Right lobe of liver (tissue), 6 donors: ENCODE measurements around the gene SAMMSON. TPM values are rescaled to one million over a fixed set of nuclear protein-coding genes. Genes with fewer than 3 reads are reported as not detected.

Experiments
- ATAC-seq, 4 donors: fragments of 200-7000 bp; cut with Tn5 transposase; one replicate each; pipeline ENCODE4 v1.9.1; 2020; ENCODE audit warnings: mild to moderate bottlenecking in 4 of 4, moderate library complexity in 4 of 4
- DNase-seq, 3 donors: peaks; one replicate each; pipeline ENCODE4 v3.0.0-alpha.2; 2020
- H3K27ac ChIP-seq, 3 donors: fragments of 200-600 bp; one replicate each; pipeline ENCODE4 v1.8.0; 2022
- H3K27me3 ChIP-seq, 2 donors: fragments of 200-600 bp; one replicate each; pipeline ENCODE4 v1.8.0; 2022
- H3K36me3 ChIP-seq, 4 donors: fragments of 200-600 bp; sonication (generic) in 1 of 4; one replicate each; pipeline versions ENCODE4 v1.5.1 to v1.8.0; 2017 to 2022; ENCODE audit warnings: control low read depth in 1 of 4
- H3K4me1 ChIP-seq, 4 donors: fragments of 200-600 bp; sonication (generic) in 1 of 4; one replicate each; pipeline versions ENCODE4 v1.5.1 to v1.8.0; 2017 to 2022; ENCODE audit warnings: control low read depth in 1 of 4
- H3K4me3 ChIP-seq, 3 donors: fragments of 200-600 bp; one replicate each; pipeline ENCODE4 v1.8.0; 2022
- H3K9me3 ChIP-seq, 4 donors: fragments of 200-600 bp; sonication (generic) in 1 of 4; one replicate each; pipeline versions ENCODE4 v1.5.1 to v1.8.0; 2017 to 2022; ENCODE audit warnings: control low read depth in 1 of 4
- POLR2A ChIP-seq: fragments of 450-650 bp; IDR thresholded peaks from one replicate; pipeline ENCODE4 v1.6.1; 2017; ENCODE audit warnings: antibody characterized with exemption, mild to moderate bottlenecking
- WGBS: methylation state at CpG from one replicate; pipeline ENCODE4 v1.1.6; 2018; ENCODE audit warnings: low coverage, low lambda C conversion rate; ENCODE audit not compliant: insufficient coverage; ENCODE audit errors: missing lambda C conversion rate; 5-methylcytosine and 5-hydroxymethylcytosine counted together
- intact Hi-C, 2 donors: fragments of 100-400 bp; cut with DNase I; formaldehyde crosslinking; loops; one replicate each; pipeline versions ENCODE4 v1.11.2 to v1.14.1; 2022
- total RNA-seq, 6 experiments: library from RNA; depleted of rRNA in 2 of 6; stranded (reverse); fragments of >200 nt in 2 of 6; fragmentation: NEBNext Ultra II Directional in 3 of 6; extraction: Animal tissue kit (Norgen Biotek cat#: 25700) in 3 of 6; gene quantifications; one replicate each; pipeline versions ENCODE4 v1.1.0 to v1.2.4, GENCODE V29; 2016 to 2023
- TF ChIP-seq, protein P1 (sequence below), 4 donors: fragments of 200-600 bp in 3 of 4; fragments of 450-650 bp in 1 of 4; IDR thresholded peaks; one replicate each; pipeline versions ENCODE4 v1.5.1 to v1.8.0; 2016 to 2022; ENCODE audit warnings: antibody characterized with exemption in 4 of 4, mild to moderate bottlenecking in 2 of 4
- donor health status: DM: no; HTN: yes; CAD: no.
- donor health status: DM: no; HTN: no; CAD: no.
- donor health status: DM: no; HTN: no; CAD: no.
- donor health status: DM: no; HTN: yes; CAD: no.
- donor health status: DM: no; HTN: yes; CAD: no.

The SAMMSON gene
- total RNA-seq, 6 experiments from 2014 or later = not detected

DNA sequence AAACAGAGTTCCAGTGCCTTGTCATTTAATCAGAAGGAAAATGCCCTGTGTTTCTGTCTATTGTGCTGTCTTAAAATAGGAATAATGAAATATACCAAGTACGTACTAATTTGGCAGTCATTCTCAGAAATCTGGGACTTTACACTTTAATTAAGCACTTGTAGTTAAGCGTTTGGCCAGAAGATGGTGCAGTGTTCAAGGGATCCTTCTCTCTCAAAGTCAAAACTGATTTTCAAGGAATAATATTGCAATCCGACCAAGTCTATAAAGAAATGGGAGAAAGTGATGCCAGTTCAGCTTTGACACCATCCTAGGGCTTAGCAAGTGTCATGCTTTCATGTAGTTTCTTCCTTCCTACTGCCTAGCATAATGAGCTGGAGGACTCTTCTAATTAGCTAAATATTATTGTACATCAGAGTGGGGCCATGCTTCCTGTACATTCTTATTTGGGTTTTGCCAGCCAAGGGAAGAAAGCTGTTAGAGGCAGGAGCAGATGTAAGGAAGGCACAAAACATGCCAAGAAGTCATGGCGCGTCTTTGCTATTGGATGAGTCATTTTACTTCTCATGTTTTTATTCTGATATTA is 64.8 kb downstream of the SAMMSON start:
- intact Hi-C loops = no loop called here

DNA sequence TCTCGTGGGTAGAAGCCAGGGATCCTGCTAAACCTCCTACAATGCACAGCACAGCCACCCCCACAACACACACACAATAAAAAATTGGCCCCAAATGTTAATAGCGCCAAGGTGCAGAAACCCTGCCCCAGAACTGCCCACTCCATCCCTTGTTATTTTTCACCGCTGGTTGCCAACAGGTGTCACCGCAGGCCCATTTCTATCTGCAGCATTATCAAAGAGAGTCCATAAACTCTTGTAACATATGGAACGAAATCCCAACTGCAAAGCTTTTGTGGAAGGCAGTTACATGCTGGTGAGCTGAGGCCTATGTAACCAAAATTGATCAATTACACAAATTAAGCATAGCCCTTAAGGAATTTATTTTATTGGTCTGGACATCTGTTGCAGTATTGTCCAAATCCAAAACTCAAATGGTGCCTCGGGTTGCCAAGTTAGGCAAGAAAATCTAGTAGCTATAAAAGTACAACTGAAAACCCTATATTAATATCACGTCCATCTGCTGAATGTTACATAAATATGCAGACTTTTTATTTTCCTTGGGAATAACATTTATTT is 66.2 kb downstream of the SAMMSON start:
- Histone ChIP-seq H3K4me3 (no peak overlapping the region), H3K36me3 (no peaks in the 10 kb centered on the region), H3K9me3 (no peaks in the 10 kb centered on the region), H3K4me1 (peaks cover 0 to 4% (median 0%) of the 10 kb centered on the region in 4 donors), H3K27ac (no peak overlapping the region), H3K27me3 (no peaks in the 10 kb centered on the region)
- ATAC-seq = peak; percentile 30 to 44 (median 38)
- TF ChIP-seq, protein P1, sequence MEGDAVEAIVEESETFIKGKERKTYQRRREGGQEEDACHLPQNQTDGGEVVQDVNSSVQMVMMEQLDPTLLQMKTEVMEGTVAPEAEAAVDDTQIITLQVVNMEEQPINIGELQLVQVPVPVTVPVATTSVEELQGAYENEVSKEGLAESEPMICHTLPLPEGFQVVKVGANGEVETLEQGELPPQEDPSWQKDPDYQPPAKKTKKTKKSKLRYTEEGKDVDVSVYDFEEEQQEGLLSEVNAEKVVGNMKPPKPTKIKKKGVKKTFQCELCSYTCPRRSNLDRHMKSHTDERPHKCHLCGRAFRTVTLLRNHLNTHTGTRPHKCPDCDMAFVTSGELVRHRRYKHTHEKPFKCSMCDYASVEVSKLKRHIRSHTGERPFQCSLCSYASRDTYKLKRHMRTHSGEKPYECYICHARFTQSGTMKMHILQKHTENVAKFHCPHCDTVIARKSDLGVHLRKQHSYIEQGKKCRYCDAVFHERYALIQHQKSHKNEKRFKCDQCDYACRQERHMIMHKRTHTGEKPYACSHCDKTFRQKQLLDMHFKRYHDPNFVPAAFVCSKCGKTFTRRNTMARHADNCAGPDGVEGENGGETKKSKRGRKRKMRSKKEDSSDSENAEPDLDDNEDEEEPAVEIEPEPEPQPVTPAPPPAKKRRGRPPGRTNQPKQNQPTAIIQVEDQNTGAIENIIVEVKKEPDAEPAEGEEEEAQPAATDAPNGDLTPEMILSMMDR (IDR thresholded peaks at IDR 0.05) = peak in 2 of 4 donors; percentile 28 to 39
- no peak for TF ChIP-seq POLR2A
- DNase-seq = no peak
- 37% methylated on average over 5 of the region's 7 CpGs for WGBS
- intact Hi-C loops = no loop called here

More for the DNA sequence above, 64.8 kb downstream of the SAMMSON start:
- DNase-seq = no peak
- Histone ChIP-seq H3K27me3 (no peaks in the 10 kb centered on the region), H3K9me3 (no peaks in the 10 kb centered on the region), H3K4me3 (no peak overlapping the region), H3K4me1 (peaks cover 0 to 4% (median 0%) of the 10 kb centered on the region in 4 donors), H3K36me3 (no peaks in the 10 kb centered on the region), H3K27ac (no peak overlapping the region)
- ATAC-seq = peak; percentile 79 to 86 (median 80)
- no peak for TF ChIP-seq POLR2A
- TF ChIP-seq, protein P1 (IDR thresholded peaks at IDR 0.05) = peak; percentile 64 to 75 (median 70)
- 30% methylated on average over 5 of the region's 5 CpGs for WGBS

DNA sequence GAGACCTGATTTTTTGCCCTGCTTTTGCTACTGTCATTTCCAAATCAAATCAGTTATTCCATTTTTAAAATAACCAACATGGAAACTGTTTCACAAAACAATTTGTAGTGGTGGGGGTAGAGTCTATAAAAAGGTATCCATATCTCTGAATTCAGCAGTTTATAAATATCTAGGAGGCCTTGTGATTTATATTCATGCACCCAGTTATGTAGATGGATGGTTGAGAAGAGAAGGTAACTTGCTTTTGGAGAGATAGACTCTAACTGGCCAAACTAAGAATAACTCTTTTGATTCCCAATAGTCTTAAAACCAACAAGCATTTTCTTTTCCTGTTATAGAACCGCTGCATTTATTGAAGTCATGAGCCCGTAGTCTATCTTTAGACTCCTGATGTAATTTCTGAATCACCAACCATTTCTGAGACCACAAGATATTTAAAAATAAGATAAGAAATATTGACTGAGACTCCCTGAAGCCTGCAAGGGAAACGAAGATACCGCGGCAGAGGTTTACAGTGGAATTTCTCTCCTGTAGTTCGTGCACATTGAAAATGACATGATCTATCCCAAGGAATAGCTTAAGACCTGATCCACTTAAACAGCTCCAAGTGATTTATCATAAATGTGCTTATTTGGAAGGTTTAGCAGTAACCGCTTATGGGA is 68.5 kb downstream of the SAMMSON start:
- no peaks in the 10 kb centered on the region for H3K9me3 ChIP-seq
- no peak overlapping the region for H3K27ac ChIP-seq
- no peak overlapping the region for H3K4me3 ChIP-seq
- ATAC-seq (no peak), DNase-seq (no peak)
- WGBS = 77% methylated on average over 7 of the region's 7 CpGs
- TF ChIP-seq POLR2A = no peak
- TF ChIP-seq, protein P1 (IDR thresholded peaks at IDR 0.05) = no peak
- no peaks in the 10 kb centered on the region for H3K36me3 ChIP-seq
- H3K27me3 ChIP-seq = no peaks in the 10 kb centered on the region
- intact Hi-C loops = no loop called here
- H3K4me1 ChIP-seq = peaks cover 0 to 9% (median 3%) of the 10 kb centered on the region in 4 donors

DNA sequence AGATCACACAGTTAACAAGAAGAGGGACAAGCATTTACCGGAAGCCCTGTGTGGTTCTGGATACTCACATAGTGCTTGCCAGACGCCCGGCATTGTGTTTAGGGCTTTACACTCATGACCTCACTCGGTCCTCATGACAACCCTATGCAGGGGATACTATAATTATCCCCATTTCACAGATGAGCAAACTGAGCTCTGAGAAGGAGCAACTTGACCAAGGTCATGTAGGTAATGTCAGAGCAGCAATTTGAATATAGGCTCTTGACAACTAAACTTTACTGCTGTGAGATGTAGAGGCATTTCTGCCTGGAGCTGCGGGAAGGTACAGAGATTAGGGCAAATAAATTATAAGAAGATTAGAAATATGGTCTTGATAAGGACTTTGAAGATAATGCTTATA is 70.0 kb downstream of the SAMMSON start:
- Histone ChIP-seq H3K27ac (no peak overlapping the region), H3K27me3 (no peaks in the 10 kb centered on the region), H3K4me3 (no peak overlapping the region), H3K9me3 (no peaks in the 10 kb centered on the region), H3K4me1 (peaks cover 0 to 7% (median 2%) of the 10 kb centered on the region in 4 donors), H3K36me3 (no peaks in the 10 kb centered on the region)
- intact Hi-C loops = no loop called here
- ATAC-seq (no peak), DNase-seq (no peak)
- WGBS = 84% methylated on average over 5 of the region's 5 CpGs
- no peak for TF ChIP-seq POLR2A
- TF ChIP-seq, protein P1 (IDR thresholded peaks at IDR 0.05) = no peak
